Activated CD4-positive, alpha-beta T cell treated with anti-CD3 and anti-CD28 coated beads, Interleukin-10, Interleukin-2, amounts not matched to agents 100 ng/mL and 50 ng/mL, durations not matched to agents 16 hours and 8 hours (primary cell): ENCODE data around the gene LRPAP1.

Experiments used
- DNase-seq: peaks from one replicate; pipeline ENCODE4 v3.0.0-alpha.2; 2020

The LRPAP1 gene

DNA sequence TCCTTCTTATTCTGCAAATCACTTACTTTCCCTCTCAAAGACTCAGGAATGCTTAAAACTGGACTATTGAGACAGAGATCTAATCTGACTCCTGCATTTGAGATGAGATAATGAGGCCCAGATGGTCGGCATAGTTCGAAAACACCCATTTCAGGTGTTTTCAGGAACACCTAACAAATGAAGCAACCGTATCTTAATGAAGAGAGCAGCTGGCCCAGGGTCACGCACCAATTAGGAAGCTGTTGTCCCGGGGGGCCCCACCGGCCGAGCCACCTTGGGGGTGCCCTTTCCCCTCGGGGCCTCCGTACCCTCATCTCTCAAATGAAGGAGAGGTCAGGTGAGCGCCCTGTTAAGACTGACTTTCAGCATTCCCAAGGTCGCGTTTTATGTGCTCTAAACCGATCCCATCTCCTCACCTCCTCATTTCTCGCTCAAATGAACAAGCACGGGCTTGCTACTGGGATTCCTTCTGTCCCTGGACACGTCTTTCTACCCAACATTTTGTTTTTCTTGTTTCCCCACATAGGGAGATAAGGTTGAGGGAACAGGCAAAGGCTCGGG, 824 bp downstream of the LRPAP1 start:
- no peak for DNase-seq

DNA sequence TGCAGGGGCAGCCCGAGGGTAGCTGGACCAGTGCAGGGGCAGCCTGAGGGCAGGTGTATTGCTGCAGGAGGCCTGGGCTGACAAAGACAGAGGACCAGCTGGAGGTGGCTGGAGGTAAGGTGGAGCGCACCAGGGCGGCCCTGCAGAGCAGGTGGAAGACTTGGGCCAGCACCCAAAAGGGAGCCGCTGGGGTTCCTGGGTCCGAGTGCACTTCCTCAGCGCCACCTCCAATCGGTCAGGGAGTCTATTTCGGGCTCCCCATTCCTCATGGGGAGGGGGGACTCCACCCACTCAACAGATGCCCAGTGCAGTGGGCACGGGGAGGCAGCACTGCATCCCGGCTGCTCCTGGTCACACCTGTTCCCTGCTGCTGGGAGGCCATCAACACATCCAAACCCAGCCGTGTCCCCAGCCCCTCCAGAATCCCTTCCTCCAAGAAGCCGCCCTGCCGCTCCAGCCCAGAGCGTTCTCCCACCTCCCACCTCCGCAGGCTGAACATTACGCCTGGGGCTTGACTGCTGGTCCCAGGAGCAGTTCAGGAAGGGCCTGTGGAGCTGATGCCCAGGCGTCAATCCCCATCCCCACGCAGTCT, 1.5 kb downstream of the LRPAP1 start:
- no peak for DNase-seq

DNA sequence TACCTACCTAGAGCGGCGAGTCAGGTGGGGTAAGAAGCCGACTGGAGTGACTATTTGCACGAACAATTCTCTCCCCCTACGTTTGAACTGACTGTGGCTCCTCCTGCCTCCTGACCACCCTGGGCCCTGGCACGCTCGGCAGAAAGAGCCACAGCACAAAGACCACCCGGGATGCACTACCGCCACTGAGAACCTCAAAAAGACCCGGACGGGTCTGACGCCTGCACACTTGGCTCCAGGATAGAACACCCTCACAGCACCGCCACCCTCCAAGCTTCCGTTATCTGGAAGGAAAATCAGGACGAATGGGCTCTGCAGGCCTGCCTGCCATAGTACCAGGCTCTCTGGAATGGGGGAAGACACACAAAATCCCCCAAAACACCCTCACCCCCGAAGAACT, 2.2 kb downstream of the LRPAP1 start:
- no peak for DNase-seq

DNA sequence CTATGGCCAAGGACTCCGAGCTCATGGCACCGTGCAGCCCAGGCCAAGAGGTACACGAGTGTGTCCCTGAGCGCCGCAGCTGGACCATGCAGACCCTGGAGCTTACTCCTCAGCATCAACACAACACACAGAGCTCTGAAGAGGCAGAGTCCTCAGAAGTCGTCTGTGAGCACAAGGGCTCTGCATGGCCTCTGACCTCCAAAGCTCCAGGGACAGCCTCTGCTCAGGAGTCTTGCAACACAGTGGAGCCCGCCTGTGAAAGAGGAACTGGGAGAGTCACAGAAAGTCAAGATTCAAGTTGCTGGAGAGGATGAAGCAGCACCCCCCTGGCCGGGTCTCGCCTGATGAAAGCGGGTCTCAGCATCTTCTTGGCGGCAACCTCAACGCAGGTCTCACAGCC, 2.9 kb downstream of the LRPAP1 start:
- DNase-seq, result no peak

DNA sequence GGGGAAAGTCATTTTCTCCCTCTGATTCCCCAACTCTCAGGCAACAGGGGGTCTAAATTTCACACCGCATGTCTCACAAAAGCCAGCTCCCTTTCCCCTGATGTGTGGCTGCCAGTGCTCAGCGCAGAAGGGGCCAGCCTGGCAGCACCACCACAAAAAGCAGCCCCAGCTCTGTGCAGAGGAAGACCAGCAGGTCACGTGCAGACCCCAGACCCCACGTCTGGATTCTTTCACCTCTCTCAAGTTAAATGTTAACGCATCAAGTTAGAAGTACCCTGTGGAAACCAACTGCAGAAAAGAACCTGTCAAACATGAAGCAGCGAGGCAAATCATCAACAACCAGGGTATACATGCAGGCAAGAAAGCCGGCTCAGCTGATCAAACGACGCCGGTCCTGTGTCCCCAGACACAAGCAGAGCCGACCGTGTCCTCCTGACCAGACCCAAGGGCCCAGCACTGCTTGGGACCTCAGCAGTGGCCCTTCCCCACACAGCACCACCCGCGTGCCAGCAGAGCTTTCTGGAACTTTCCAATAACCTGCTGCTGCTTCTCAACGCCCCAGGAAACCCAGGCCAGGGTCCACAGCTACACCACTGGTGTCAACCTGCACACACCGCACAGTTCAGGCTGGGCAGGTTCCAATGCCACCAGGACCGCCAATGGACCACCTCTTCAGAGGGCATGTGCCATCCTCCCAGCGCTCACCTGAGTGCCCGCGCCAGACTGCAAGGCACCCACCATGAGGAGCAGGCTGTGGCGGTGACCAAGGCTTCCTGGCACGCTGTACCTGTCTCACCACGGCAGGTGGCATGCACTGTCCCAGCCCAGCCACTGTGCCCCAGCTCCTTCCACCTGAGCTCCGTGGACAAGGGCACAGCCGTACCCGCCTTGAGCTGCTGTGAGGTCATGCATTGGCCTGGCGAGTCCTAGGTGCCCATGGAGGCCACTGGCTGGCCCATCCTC, 4.0 kb downstream of the LRPAP1 start:
- no peak for DNase-seq

DNA sequence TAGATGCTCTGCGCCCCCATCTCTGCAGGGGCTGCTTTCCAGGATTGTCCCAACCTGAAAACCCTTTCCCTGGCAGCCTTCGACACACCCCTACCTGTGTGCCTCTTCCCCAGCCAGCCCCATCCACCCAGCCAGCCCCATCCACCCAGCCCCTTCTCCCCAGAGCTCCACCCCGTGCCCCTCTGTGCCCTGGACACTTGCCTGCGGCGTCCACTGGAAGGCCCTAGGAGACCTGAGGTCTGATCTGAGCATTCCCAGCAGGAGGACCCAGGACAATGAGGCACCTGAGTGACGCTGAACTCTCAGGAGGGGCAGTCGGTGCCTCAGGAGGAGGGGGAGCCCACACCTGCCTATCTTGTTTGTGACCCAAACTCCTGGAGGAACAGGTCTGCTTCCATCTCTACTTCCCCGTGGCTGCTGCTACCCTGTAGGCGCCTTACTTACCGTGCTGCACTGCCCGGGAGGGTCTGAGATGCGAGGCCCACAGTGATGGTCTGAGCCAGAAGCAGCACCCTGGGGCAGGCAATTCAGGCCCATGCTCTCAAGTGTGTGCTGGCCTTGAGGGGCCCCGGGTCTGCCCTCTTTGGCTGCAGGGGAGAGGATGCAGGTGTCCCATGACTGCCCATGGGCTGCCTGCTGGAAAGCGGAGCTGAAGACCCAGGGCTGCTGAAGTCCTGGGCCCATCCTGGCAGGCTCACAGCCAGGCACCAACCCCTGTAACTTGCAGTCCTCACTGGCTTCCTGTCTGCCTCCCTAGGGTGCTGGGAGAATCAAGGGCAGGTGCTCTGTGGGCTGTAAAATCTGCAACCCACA, 4.9 kb downstream of the LRPAP1 start:
- DNase-seq, result no peak

DNA sequence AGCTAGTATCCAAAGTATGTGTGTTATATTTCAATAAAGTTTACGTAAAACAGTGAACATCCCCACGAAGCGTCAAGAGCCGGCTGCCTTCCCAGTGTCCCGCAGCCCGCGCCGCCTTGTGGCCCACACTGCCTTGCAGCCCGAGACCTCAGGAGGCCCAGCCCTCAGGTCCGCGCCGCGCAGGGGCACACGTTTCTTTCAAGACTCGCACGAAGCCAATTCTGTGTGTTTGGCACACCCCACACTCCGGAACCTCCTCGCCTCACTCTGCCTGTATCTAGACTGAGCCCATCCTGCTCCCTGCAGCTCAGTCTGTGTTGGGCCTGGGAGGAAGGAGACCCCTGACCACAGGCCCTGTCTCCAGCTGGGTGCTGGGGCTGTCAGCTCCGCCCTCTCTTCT, 5.8 kb downstream of the LRPAP1 start:
- no peak for DNase-seq

DNA sequence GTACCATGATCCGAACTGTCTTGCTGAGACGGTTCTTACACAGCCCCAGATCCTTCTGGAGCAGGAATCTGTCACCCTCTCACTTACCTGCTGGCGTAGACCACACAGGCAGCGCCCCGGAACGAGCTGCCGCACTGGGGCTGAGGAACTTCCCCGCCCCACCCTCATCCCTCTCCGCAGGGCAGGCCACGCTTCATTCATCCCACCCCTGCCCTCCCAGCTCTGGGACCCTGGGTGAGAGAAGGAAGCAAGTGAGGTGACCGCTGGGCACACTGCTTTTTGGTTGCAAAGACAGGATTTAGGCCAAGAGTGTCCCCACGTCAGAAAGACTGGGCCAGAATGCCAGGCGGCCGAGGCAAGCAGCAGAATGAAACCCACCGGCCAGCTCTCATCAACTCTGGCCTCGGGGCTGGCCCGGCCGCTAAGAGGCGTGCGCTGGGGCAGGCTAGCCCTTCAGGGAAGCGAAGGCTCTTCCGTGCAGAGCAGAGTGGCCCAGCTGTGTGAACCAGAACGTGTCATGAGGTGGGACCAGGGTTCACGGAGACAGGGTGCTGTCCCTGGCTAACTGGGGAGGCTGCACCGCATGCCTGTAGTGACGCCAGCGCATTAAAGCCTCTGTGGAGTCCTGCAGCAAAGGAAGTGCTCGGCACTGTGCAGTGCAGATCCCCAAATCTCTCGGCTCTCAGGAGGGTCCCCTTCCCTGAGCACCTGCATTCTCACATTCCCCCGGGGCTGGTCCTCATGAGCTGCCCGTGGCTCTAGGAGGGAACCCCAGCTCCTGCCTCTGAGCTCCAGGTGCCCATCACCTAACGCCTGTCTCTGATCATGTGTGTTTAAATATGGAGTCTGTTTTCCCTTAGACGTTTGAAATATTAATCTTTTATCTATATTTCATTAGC, 6.4 kb downstream of the LRPAP1 start:
- DNase-seq, result no peak

DNA sequence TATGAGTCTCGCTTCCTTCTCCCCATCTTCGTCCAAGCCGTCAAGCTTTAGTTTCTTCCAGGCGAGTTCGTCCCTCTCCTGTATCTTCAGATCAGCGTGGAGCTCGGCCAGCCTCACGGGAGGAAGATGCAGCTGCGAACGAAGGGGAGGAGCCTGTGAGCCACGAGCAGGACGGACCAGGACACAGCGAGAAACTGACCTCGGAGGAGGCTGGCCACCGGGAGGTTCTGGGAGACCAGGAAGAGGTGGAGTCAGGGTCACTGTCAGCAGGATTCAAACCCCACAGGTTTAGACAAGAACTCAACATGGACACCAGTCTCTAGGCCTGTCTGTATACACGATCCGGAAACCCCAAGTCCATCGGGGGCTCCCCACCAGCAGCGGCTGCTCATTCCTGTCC, 7.3 kb downstream of the LRPAP1 start:
- no peak for DNase-seq

DNA sequence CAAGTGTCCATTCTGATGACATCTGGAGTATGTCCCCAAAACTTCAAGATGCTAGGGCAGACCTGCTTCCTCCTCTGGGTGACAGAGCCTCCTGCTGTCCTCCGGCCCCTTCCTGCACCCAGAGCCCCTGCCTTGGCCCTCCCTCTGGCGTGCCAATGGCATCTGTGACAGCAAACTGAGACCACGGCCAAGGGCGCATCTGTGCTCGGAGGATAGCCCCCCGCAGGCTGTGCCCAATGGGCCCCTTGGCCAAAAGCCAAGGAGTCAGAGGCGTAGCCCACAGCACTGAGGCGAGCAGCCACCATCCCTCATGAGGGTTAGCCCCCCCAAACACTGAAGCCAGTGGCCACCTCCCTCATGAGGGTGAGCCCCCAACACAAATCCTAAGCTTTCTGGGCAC, 7.9 kb downstream of the LRPAP1 start:
- no peak for DNase-seq

DNA sequence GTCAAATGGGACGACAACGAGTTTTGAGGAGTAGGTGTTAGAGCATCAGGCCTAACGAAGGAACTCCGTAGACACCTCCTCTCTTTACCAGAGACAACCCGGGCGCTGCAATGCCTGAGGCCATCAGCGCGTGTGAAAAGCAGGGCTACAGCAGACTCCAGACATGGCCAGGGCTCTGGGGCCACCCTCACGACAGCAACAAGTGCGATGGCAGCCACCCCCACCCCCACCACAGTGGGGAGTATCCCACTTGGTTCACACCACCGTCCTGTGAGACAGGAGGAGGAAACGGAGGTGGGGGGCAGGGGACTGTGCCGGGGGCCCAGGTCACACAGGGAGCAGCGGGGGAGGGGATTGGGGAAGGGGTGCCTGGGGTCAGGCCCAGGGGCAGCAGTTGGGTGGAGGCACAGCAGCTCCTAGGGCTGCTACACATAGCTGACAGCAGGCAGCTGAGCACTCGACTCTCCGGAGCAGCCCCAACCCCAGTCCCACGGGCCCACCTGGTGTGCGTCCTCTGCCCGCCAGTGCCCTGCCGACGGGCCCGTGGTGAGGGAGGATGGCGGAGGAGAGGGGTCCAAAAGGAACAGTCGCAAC, 8.5 kb downstream of the LRPAP1 start:
- DNase-seq, result no peak

DNA sequence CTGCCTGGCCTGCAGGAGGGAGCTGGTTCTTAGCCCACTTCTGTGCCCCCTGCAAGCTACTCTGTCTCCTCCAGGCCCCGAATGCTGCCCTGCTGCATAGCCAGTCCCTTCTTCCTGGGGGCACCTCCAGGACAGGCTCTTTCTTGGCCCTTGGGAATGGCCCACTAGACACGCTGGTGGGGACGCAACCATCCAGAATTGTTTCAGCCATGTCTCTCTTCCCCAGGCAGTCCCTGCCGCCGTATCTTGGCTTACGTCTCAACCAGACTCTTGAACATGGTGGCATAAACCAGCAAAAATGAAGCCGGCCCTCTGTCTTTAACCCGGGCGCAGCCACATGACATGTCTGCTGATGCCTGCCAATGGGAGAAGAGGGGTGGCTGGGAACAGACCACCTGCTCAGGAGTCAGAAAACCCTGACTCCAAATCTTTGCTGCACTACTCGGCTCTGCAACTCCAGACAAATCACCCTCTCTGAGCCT, 9.0 kb downstream of the LRPAP1 start:
- no peak for DNase-seq

DNA sequence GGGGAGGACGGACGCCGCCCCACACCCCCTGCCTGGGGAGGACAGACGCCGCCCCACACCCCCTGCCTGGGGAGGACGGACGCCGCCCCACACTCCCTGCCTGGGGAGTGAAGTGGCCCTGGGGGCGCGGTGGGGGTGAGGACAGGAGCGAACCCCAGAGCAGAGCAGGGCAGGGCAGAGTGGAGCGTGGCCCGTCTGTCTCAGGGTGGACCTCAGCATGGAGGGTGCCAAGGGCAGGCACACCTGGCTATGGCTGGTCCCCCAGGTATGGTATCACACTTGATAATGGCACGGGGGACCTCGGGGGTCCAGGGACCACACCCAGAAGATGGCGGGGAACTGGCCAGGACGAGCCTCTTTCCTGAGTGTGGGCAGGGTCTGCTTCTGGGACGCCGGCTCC, 9.6 kb downstream of the LRPAP1 start:
- no peak for DNase-seq

DNA sequence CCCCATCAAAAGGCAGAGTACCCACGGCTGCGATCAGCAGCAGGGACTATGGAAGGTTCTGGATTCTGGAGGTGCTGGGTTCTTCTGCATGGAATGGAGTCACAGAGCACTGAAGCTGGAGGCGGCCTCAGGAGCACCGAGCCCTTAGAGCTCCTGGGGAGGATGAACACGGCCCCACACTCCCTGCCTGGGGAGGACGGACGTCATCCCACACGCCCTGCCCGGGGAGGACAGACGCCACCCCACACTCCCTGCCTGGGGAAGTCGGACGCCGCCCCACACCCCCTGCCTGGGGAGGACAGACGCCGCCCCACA, 9.9 kb downstream of the LRPAP1 start:
- no peak for DNase-seq

DNA sequence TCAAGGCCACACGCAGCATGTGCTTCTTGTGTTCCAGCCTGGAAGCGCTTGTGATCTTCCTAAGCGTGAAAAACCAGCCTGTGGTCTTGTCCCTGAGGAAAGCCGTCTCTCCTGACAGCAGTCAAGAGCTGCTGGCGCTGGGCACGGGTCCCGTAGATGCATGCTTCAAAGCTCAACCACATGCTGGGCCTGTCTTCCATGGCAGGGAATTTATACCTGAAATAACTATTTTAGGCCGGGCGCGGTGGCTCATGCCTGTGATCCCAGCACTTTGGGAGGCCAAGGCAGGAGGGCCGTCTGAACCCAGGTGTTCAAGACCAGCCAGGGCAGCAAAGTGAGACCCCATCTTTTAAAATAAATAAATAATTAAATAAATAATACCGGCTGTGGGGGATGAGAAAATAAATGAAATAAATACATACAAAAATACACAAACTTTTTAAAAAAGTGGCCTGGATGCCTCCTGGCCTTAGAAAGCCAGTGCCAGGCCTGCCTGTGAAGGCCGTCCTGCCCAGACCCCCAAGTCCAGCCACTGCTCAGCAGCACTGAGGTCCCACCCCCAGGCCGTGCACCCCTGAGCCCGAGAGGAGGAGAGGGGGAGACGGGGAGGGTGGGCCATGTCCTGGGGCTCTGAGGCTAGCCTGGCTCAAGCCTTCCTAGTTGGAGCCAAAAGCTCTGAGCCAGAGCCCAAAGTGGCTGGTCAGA, 10.4 kb downstream of the LRPAP1 start:
- DNase-seq, result no peak

DNA sequence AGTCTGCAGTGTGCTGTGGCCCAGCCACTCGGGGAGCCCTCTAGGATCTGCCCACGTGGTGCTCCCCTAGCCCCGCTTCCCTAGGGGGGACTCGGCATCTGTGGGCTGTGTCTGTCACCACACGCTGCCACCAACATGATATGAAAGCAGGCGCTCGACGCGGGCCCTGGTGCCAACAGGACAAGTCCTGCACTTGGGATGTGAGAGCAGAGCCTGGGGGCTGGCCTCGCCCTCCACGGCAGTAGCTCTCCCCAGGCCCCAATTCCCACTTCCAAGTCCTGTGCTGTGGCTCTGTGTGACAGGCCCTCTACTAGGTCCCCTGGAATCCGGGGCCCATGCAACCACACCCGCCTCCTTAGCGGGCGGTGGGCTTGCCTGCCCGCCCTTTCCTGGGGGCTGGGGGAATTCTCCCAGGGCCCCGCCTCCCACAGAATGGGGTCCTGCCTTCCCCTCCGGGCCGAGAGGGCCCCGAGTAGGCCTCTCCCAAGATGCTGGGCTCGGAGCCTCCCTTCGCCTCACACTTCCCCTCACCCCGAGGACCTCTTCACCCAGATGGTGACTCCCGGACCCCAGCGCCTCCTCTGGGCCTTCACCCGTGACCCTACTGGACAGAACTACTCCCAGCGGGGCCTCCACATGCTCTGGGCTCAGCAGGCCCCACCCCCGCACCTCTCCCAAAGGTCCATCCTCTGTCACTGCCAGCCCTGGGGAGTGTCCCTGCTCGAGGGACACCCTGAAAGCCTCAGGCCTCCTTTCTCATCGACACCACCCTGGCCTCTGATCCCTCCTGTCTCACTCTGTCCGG, 11.2 kb downstream of the LRPAP1 start:
- no peak for DNase-seq

DNA sequence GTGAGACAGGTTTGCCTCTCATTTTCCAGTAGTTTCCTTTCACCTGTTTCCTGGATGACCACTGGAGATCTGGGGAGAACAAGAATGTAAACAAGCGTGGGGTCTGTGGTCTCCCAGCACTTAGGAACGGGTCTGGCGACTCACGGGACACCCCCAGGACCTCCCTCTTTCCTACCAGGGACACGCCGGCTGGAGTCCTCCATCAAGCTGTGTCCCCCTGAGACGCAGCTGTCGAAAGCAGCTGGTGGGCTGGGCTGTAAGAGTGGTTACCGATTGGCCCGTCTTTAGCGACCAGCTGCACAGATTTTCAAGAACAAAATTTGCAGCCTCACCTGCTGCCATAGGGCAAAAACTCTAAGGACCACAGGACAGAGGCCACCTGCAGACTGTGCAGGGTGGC, 11.9 kb downstream of the LRPAP1 start:
- no peak for DNase-seq

DNA sequence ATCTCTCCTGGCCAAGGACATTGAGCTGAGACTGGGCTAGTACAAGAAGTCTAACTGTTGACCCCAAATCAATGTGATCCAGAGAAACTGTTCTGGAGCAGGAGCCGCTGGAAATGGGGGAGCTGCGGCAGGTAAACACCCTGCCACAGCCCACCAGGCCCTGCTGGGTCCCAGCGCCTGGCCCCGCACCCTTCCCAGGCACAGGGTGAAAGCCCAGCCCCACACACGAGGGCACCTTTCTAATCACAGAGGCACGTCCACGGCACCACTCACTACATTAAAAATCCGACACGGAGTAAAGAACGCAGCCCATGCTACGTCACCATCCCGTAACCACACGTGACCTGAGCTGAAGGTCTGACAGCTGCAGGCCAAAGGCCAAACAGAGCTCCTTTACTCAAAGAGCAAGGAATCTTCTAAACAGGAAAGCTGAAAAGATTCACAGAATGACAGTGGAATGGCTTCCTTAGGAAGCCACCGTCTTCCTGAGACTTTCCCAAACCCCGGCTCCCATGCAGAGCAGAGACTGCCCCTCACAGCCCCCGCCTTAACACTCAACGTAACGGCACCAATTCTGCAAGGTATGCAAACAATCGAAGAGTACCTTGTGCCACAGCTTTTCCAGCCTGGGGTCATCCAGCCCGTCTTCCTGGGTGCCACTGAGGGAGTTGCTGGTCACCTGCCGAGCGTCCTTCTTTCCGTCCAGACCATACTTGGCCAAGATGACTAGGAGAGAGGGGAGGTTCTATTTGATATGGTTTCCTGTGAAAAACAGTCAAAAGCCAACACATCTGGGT, 12.6 kb downstream of the LRPAP1 start:
- DNase-seq, result no peak

DNA sequence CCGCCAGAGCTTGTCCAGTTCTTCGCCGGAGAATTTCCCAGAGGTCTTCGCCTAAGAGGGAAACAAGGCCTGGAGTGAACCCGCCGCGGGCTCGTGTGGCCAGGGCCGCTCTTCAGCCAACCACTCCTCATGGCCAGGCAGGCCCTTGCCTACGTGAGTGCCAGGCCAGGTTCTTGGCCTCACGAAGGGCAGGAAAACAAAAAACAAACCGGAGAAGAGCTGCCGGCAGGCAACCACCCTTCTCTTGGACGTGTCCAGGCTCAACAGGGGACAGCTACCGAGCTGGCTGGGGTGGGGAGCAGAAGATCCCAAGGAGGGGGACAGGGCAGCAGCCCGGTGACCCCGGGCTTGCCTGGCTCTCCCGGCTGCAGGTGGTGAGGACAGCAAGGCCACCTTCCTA, 13.3 kb downstream of the LRPAP1 start:
- no peak for DNase-seq

DNA sequence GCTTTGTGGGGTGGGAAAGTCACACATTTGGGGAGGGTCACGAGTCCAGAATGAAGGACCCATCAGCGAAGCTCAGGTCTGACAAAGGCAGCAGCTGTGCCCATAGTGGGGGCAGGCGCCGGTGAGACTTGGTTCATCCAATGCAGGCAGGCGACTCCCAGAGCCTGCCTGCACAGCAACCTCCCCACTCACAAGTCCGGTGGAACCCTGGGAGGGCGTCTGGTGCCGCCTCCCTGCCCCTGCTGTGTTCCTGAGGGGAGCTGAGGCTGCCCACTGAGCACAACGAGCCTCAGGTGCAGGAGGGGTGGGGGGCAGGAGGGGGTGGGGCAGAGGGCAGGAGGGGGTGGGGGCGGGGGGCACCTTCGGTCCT, 13.7 kb downstream of the LRPAP1 start:
- no peak for DNase-seq
